C4-2B (cell line): ENCODE data around the gene GDF2.

Source experiments
- H3K27ac ChIP-seq: fragments of 450-650 bp; 2 replicates; pipeline ENCODE4 v1.5.1; 2017
- CTCF ChIP-seq: fragments of 450-650 bp; conservative IDR thresholded peaks from 2 replicates; pipeline ENCODE4 v1.5.1; 2017; ENCODE audit warnings: mild to moderate bottlenecking
- ZFX ChIP-seq: fragments of 450-650 bp; IDR thresholded peaks from 2 replicates; pipeline ENCODE4 v1.6.1; 2017

The GDF2 gene

GRCh38 chr10:47376522-47377220, 54.4 kb downstream of the GDF2 start:
- no peak overlapping the region for H3K27ac ChIP-seq
- TF ChIP-seq ZFX (no peak), CTCF (no peak)
